ENCODE results near the gene HAGHL. TPM values are rescaled to one million over a fixed set of nuclear protein-coding genes. Genes with fewer than 3 reads are reported as not detected.
A peak's percentile ranks its signal among the peaks of the same experiment; 100 is the strongest.

Gene HAGHL
- total and polyA plus RNA-seq, 2 of the 8 experiments (the other 6 are each of a cell fraction or from before 2014, with no cell fraction given) = 26.6 to 26.9 TPM

DNA sequence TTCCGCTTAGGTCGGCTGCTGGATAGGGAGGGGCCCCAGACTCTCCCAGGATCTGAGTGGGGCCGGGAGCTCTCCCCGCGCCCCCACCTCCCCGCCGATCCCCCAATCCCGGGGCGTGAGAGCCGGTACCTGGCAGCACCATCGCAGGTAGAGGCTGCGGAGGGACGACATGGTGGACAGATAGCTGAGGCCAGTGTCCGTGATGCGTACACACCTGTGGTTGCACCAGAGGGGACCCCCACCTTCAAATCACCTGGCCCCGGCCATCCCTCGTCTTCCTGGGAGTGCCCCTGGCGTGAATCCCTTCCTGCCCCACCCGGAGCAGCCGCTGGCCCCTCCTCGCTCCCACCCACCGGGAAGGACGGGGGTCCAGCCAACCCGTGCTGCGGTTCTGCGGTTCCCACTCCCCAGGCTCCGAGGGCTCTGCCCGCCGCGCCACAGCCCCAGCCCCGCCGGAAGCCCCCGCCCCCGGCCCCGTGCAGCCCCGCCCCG lies 32.0 kb upstream of the HAGHL start:
- H2BK15ac ChIP-seq (ENCODE audit: low read length) = no peak overlapping the region
- POLR2A ChIA-PET (ENCODE audit: partially characterized antibody) = interaction anchor here (0.8 to 4.6 kb wide), 13 partner anchors 9 to 125 kb away, joined by 3 to 48 read pairs (median 5); partner anchors contain the start of genes ANTKMT, CCDC78, JMJD8 and METRN
- H3K4me3 ChIP-seq (ENCODE audit: extremely low read depth in 1 of 4, insufficient read depth in 2 of 4, low read depth in 3 of 4, low read length in 4 of 4) = peak overlapping the region; percentile 48 to 78 (median 50)

More for the DNA sequence above, 32.0 kb upstream of the HAGHL start:
- H3K9me3 ChIP-seq (ENCODE audit: insufficient read depth in 2 of 2, low read depth in 1 of 2, low read length in 1 of 2) = no peaks in the 10 kb centered on the region
- H3K56ac ChIP-seq (replicated peaks; ENCODE audit: insufficient read length, low read depth, low read length) = no peak overlapping the region
- no peak overlapping the region for H3K23ac ChIP-seq (ENCODE audit: insufficient read length)
- no peak overlapping the region; the same call in 1 of the 2 replicates for H4K8ac ChIP-seq (ENCODE audit: extremely low read depth, insufficient read depth, low read length)
- H2AK5ac ChIP-seq (ENCODE audit: low read depth, low read length) = no peak overlapping the region
- DNase-seq (ENCODE audit: low read depth in 1 of 2, low spot score in 2 of 2) = peak in 1 of 2 experiments; percentile 70
- peak overlapping the region; percentile 87 to 95 for H3K4me2 ChIP-seq (ENCODE audit: insufficient read depth in 1 of 2, low read depth in 2 of 2, low read length in 2 of 2)
- no peak overlapping the region for H4K5ac ChIP-seq (ENCODE audit: insufficient read length, low read depth, low read length)
- FAIRE-seq = no peak
- 6% methylated on average over 15 of the region's 37 CpGs; no CpG with 5 or more reads in 1 of the 2 experiments for WGBS, 2 experiments (ENCODE audit: extremely low coverage in 1 of 2, insufficient coverage in 1 of 2, insufficient read length in 1 of 2, insufficient replicate concordance in 2 of 2, low coverage in 1 of 2, low lambda C conversion rate in 2 of 2, missing lambda C conversion rate in 1 of 2)
- H2AFZ ChIP-seq (ENCODE audit: low read length) = no peak overlapping the region
- no peaks in the 10 kb centered on the region for H3K79me1 ChIP-seq (ENCODE audit: low read depth, low read length)
- H3K36me3 ChIP-seq (ENCODE audit: control insufficient read depth in 2 of 4, insufficient read depth in 4 of 4, low read length in 3 of 4) = no peaks in the 10 kb centered on the region
- no peak for TF ChIP-seq BACH1 (IDR thresholded peaks at IDR 0.05; ENCODE audit: low read length)
- no peak for TF ChIP-seq SP1 (IDR thresholded peaks at IDR 0.05; ENCODE audit: low read depth, low read length)
- TF ChIP-seq, protein P1, sequence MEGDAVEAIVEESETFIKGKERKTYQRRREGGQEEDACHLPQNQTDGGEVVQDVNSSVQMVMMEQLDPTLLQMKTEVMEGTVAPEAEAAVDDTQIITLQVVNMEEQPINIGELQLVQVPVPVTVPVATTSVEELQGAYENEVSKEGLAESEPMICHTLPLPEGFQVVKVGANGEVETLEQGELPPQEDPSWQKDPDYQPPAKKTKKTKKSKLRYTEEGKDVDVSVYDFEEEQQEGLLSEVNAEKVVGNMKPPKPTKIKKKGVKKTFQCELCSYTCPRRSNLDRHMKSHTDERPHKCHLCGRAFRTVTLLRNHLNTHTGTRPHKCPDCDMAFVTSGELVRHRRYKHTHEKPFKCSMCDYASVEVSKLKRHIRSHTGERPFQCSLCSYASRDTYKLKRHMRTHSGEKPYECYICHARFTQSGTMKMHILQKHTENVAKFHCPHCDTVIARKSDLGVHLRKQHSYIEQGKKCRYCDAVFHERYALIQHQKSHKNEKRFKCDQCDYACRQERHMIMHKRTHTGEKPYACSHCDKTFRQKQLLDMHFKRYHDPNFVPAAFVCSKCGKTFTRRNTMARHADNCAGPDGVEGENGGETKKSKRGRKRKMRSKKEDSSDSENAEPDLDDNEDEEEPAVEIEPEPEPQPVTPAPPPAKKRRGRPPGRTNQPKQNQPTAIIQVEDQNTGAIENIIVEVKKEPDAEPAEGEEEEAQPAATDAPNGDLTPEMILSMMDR (IDR thresholded peaks at IDR 0.05; ENCODE audit: control extremely low read depth in 1 of 3, insufficient read depth in 1 of 3, low read depth in 1 of 3, low read length in 3 of 3) = no peak
- no peak for TF ChIP-seq EP300 (IDR thresholded peaks at IDR 0.05; ENCODE audit: borderline replicate concordance in 1 of 2, low read depth in 2 of 2, low read length in 2 of 2)
- TF ChIP-seq CEBPB (IDR thresholded peaks at IDR 0.05; ENCODE audit: low read depth, low read length) = no peak
- peak; percentile 28 for TF ChIP-seq EZH2 (IDR thresholded peaks at IDR 0.05; ENCODE audit: low read depth, low read length, severe bottlenecking)
- TF ChIP-seq SUZ12 (IDR thresholded peaks at IDR 0.05; ENCODE audit: low read length) = peak; percentile 20; the same call in 1 of the 2 replicates
- TF ChIP-seq POLR2AphosphoS5 (IDR thresholded peaks at IDR 0.05; ENCODE audit: low read depth, low read length) = no peak
- no peak for TF ChIP-seq RXRA (IDR thresholded peaks at IDR 0.05; ENCODE audit: insufficient read depth, low read depth, low read length)
- H3K14ac ChIP-seq (ENCODE audit: insufficient read length) = no peak overlapping the region
- H3K4ac ChIP-seq (replicated peaks; ENCODE audit: insufficient read length, low read depth, low read length) = no peak overlapping the region
- no peak overlapping the region for H2BK120ac ChIP-seq (replicated peaks; ENCODE audit: low read depth, low read length)
- no peak overlapping the region for H3K9ac ChIP-seq (replicated peaks in 1 of 4; ENCODE audit: extremely low read depth in 1 of 4, low read depth in 3 of 4, low read length in 3 of 4)
- peaks cover 8% of the 10 kb centered on the region; the same call in 1 of the 2 replicates for H3K23me2 ChIP-seq (ENCODE audit: low read depth, low read length)
- 0 out of 2 replicates have a peak overlapping the region, but pooled peaks have one; percentile 2 for H2BK12ac ChIP-seq (ENCODE audit: low read depth, low read length)
- no peak overlapping the region for H3K27ac ChIP-seq (ENCODE audit: low read depth, low read length)
- peaks cover 7 to 70% (median 47%) of the 10 kb centered on the region in 4 experiments for H3K27me3 ChIP-seq (replicated peaks in 1 of 4; ENCODE audit: control insufficient read depth in 3 of 4, extremely low read depth in 1 of 4, insufficient read depth in 3 of 4, low read length in 3 of 4)
- H4K20me1 ChIP-seq (replicated peaks in 1 of 2; ENCODE audit: control insufficient read depth in 1 of 2, insufficient read depth in 2 of 2, low read length in 2 of 2) = peaks cover 0 to 10% of the 10 kb centered on the region in 2 experiments
- H2BK5ac ChIP-seq (ENCODE audit: low read depth, low read length) = no peak overlapping the region
- no peak overlapping the region for H2BK20ac ChIP-seq (ENCODE audit: low read length)
- CTCF ChIA-PET (ENCODE audit: partially characterized antibody) = interaction anchor here (0.8 to 2.3 kb wide), 4 partner anchors 9 to 17 kb away, joined by 3 to 15 read pairs (median 6); no protein-coding TSS in a partner anchor
- no peaks in the 10 kb centered on the region for H3K79me2 ChIP-seq (ENCODE audit: control insufficient read depth in 1 of 2, insufficient read depth in 2 of 2, low read length in 2 of 2)
- no peak overlapping the region for H4K91ac ChIP-seq (replicated peaks; ENCODE audit: insufficient read length, low read length)
- H3K18ac ChIP-seq (ENCODE audit: extremely low read depth, low read length) = no peak overlapping the region
- peaks cover 0 to 13% (median 9%) of the 10 kb centered on the region in 4 experiments; a peak in 4 of 7 replicates for H3K4me1 ChIP-seq (replicated peaks in 1 of 4; ENCODE audit: control insufficient read depth in 3 of 4, insufficient read depth in 4 of 4, low read length in 3 of 4)

All from H1 (cell line).